GM19455 (cell line): ENCODE results near the gene FILIP1L.

Experiments
- ATAC-seq: cut with Tn5 transposase; IDR thresholded peaks from one replicate; pipeline ENCODE4 v1.9.1; 2021; ENCODE audit not compliant: unreplicated experiment

The FILIP1L gene

GRCh38 chr3:100114413-100115030 is at the start of gene FILIP1L:
TSS of gene FILIP1L (minus strand) at chr3:100114501.
- ATAC-seq: no peak

GRCh38 chr3:100163787-100164186 is 49.5 kb upstream of the FILIP1L start:
- ATAC-seq: no peak

- ATAC-seq: no peak
Measured at GRCh38 chr3:100160521-100160920, 46.2 kb upstream of the FILIP1L start.

GRCh38 chr3:100159331-100160153 is 45.2 kb upstream of the FILIP1L start:
- ATAC-seq: no peak

- ATAC-seq: no peak
Measured at GRCh38 chr3:100158918-100159330, 44.6 kb upstream of the FILIP1L start.

- ATAC-seq: no peak
Measured at GRCh38 chr3:100157685-100158084, 43.4 kb upstream of the FILIP1L start.

- ATAC-seq: no peak
Measured at GRCh38 chr3:100155590-100155989, 41.3 kb upstream of the FILIP1L start.

- ATAC-seq: no peak
Measured at GRCh38 chr3:100155128-100155527, 40.8 kb upstream of the FILIP1L start.

- ATAC-seq: no peak
Measured at GRCh38 chr3:100154171-100154570, 39.9 kb upstream of the FILIP1L start.

- no peak for ATAC-seq
Measured at GRCh38 chr3:100151024-100151707, 36.9 kb upstream of the FILIP1L start.

GRCh38 chr3:100150473-100150872 is 36.2 kb upstream of the FILIP1L start:
- ATAC-seq: no peak

GRCh38 chr3:100149713-100150415 is 35.6 kb upstream of the FILIP1L start:
- no peak for ATAC-seq

GRCh38 chr3:100149130-100149529 is 34.8 kb upstream of the FILIP1L start:
- no peak for ATAC-seq

GRCh38 chr3:100144255-100144866 is 30.1 kb upstream of the FILIP1L start:
- no peak for ATAC-seq

GRCh38 chr3:100141586-100141985 is 27.3 kb upstream of the FILIP1L start:
- no peak for ATAC-seq

- no peak for ATAC-seq
Measured at GRCh38 chr3:100140976-100141375, 26.7 kb upstream of the FILIP1L start.

- no peak for ATAC-seq
Measured at GRCh38 chr3:100136921-100137320, 22.6 kb upstream of the FILIP1L start.

GRCh38 chr3:100131241-100131640 is 16.9 kb upstream of the FILIP1L start:
- ATAC-seq: no peak

- ATAC-seq: no peak
Measured at GRCh38 chr3:100129941-100130340, 15.6 kb upstream of the FILIP1L start.

- ATAC-seq: no peak
Measured at GRCh38 chr3:100128565-100128964, 14.3 kb upstream of the FILIP1L start.

GRCh38 chr3:100127792-100128191 is 13.5 kb upstream of the FILIP1L start:
- ATAC-seq: no peak
